Tibial nerve (tissue), 4 donors: ENCODE data around the gene DPF1.

Source experiments
- CTCF ChIP-seq, 5 experiments: fragments of 200-600 bp in 3 of 5; fragments of 450-650 bp in 2 of 5; sonication (generic) in 3 of 5; IDR thresholded peaks; one replicate each; pipeline ENCODE4 v1.5.1; 2016 to 2019; ENCODE audit warnings: antibody characterized with exemption in 5 of 5, mild to moderate bottlenecking in 3 of 5, moderate library complexity in 2 of 5
- EP300 ChIP-seq, 2 donors: sonication (generic); formaldehyde crosslinking; IDR thresholded peaks; one replicate each; pipeline ENCODE4 v1.6.1; 2017; ENCODE audit warnings: antibody characterized with exemption in 2 of 2, mild to moderate bottlenecking in 1 of 2
- POLR2A ChIP-seq, 2 donors: fragments of 450-650 bp; IDR thresholded peaks; one replicate each; pipeline ENCODE4 v1.6.1; 2017; ENCODE audit warnings: antibody characterized with exemption in 2 of 2, mild to moderate bottlenecking in 2 of 2, moderate library complexity in 2 of 2

GRCh38 chr19:38175422-38175821 is 48.6 kb downstream of the DPF1 start:
- no peak for TF ChIP-seq EP300 (IDR thresholded peaks at IDR 0.05)
- TF ChIP-seq CTCF (IDR thresholded peaks at IDR 0.05): no peak
- TF ChIP-seq POLR2A (IDR thresholded peaks at IDR 0.05): no peak
